Sigmoid colon (tissue), 7 donors: ENCODE data around the gene USPL1. TPM values are rescaled to one million over a fixed set of nuclear protein-coding genes. Genes with fewer than 3 reads are reported as not detected.

Experiments used
- DNase-seq: peaks from one replicate; pipeline ENCODE4 v3.0.0-alpha.2; 2019
- H3K27ac ChIP-seq, 4 donors: fragments of 200-600 bp; sonication (generic); one replicate each; pipeline ENCODE4 v1.5.1; 2016 to 2019; ENCODE audit warnings: mild to moderate bottlenecking in 1 of 4
- H3K27me3 ChIP-seq, 3 donors: fragments of 200-600 bp; sonication (generic); one replicate each; pipeline ENCODE4 v1.5.1; 2019; ENCODE audit warnings: mild to moderate bottlenecking in 1 of 3
- H3K36me3 ChIP-seq, 4 donors: fragments of 200-600 bp; sonication (generic); one replicate each; pipeline ENCODE4 v1.5.1; 2016 to 2019
- H3K4me1 ChIP-seq, 4 donors: fragments of 200-600 bp; sonication (generic); one replicate each; pipeline ENCODE4 v1.5.1; 2017 to 2019
- H3K4me3 ChIP-seq, 4 donors: fragments of 200-600 bp; sonication (generic); one replicate each; pipeline ENCODE4 v1.5.1; 2017 to 2019; ENCODE audit warnings: mild to moderate bottlenecking in 2 of 4, moderate library complexity in 1 of 4
- H3K9me3 ChIP-seq, 4 donors: fragments of 200-600 bp in 3 of 4; sonication (generic) in 3 of 4; one replicate each; pipeline versions ENCODE4 v1.5.1 to v1.6.1; 2013 to 2019
- EP300 ChIP-seq, 4 donors: sonication (generic); formaldehyde crosslinking; IDR thresholded peaks; one replicate each; pipeline ENCODE4 v1.6.1; 2017; ENCODE audit warnings: antibody characterized with exemption in 4 of 4
- POLR2A ChIP-seq, 2 donors: fragments of 450-650 bp; IDR thresholded peaks; one replicate each; pipeline ENCODE4 v1.6.1; 2016; ENCODE audit warnings: antibody characterized with exemption in 2 of 2, mild to moderate bottlenecking in 2 of 2, moderate library complexity in 2 of 2
- POLR2AphosphoS5 ChIP-seq, 4 donors: sonication (generic); formaldehyde crosslinking; IDR thresholded peaks; one replicate each; pipeline ENCODE4 v1.6.1; 2017; ENCODE audit warnings: antibody characterized with exemption in 4 of 4
- WGBS, 2 donors: extraction: QIAGEN DNeasy Blood & Tissue Kit; methylation state at CpG; one replicate each; pipeline ENCODE4 v1.1.7; 2013; 5-methylcytosine and 5-hydroxymethylcytosine counted together
- intact Hi-C: fragments of 100-400 bp; cut with DNase I; formaldehyde crosslinking; loops from one replicate; pipeline ENCODE4 v1.15.1; 2023
- polyA plus RNA-seq, 3 donors: library from polyadenylated mRNA; stranded (reverse); fragments of 200-250 nt; gene quantifications; one replicate each; pipeline ENCODE4 v1.2.3, GENCODE V29; 2013
- total RNA-seq, 4 donors: library from RNA; depleted of rRNA; stranded (reverse); fragments of >200 nt; gene quantifications; one replicate each; pipeline ENCODE4 v1.1.0, GENCODE V29; 2016
- TF ChIP-seq, protein P1 (sequence below), 4 experiments: fragments of 450-650 bp in 3 of 4; fragments of 200-600 bp in 1 of 4; IDR thresholded peaks; one replicate each; pipeline ENCODE4 v1.5.1; 2016 to 2019; ENCODE audit warnings: antibody characterized with exemption in 4 of 4, mild to moderate bottlenecking in 3 of 4, moderate library complexity in 2 of 4
- donor health status: healthy with polysubstance abuse.
- donor health status: Bipolar disorder and iron deficiency.
- donor health status: healthy.

USPL1 gene
- total and polyA plus RNA-seq, 7 donors, result 2.8 to 34.6 (median 17.4) TPM

GRCh38 chr13:30652746-30653386 lies 35.1 kb downstream of the USPL1 start:
- no peak overlapping the region for H3K27ac ChIP-seq
- intact Hi-C loops, result no loop called here
- H3K27me3 ChIP-seq, result no peaks in the 10 kb centered on the region
- peaks cover 4 to 74% (median 9%) of the 10 kb centered on the region in 4 donors for H3K36me3 ChIP-seq
- H3K4me3 ChIP-seq, result no peak overlapping the region
- no peak for DNase-seq
- H3K9me3 ChIP-seq, result no peaks in the 10 kb centered on the region
- TF ChIP-seq POLR2A (IDR thresholded peaks at IDR 0.05) (no peak), EP300 (IDR thresholded peaks at IDR 0.05) (no peak)
- peaks cover 0 to 9% (median 0%) of the 10 kb centered on the region in 4 donors for H3K4me1 ChIP-seq
- 73 to 84% methylated on average over 1 of the region's 1 CpG for WGBS, 2 donors

GRCh38 chr13:30654430-30654829 lies 36.7 kb downstream of the USPL1 start:
- Histone ChIP-seq H3K4me3 (no peak overlapping the region), H3K27ac (no peak overlapping the region), H3K36me3 (peaks cover 4 to 74% (median 15%) of the 10 kb centered on the region in 4 donors), H3K4me1 (peaks cover 0 to 8% (median 3%) of the 10 kb centered on the region in 4 donors), H3K27me3 (no peaks in the 10 kb centered on the region), H3K9me3 (no peaks in the 10 kb centered on the region)
- DNase-seq, result no peak
- WGBS, 2 donors, result 56 to 64% methylated on average over 1 of the region's 1 CpG
- intact Hi-C loops, result no loop called here
- TF ChIP-seq POLR2A (IDR thresholded peaks at IDR 0.05) (no peak), EP300 (IDR thresholded peaks at IDR 0.05) (no peak), POLR2AphosphoS5 (IDR thresholded peaks at IDR 0.05) (no peak)
- TF ChIP-seq, protein P1, sequence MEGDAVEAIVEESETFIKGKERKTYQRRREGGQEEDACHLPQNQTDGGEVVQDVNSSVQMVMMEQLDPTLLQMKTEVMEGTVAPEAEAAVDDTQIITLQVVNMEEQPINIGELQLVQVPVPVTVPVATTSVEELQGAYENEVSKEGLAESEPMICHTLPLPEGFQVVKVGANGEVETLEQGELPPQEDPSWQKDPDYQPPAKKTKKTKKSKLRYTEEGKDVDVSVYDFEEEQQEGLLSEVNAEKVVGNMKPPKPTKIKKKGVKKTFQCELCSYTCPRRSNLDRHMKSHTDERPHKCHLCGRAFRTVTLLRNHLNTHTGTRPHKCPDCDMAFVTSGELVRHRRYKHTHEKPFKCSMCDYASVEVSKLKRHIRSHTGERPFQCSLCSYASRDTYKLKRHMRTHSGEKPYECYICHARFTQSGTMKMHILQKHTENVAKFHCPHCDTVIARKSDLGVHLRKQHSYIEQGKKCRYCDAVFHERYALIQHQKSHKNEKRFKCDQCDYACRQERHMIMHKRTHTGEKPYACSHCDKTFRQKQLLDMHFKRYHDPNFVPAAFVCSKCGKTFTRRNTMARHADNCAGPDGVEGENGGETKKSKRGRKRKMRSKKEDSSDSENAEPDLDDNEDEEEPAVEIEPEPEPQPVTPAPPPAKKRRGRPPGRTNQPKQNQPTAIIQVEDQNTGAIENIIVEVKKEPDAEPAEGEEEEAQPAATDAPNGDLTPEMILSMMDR (IDR thresholded peaks at IDR 0.05), result no peak

GRCh38 chr13:30656178-30656577 lies 38.5 kb downstream of the USPL1 start:
- Histone ChIP-seq H3K4me3 (no peak overlapping the region), H3K27ac (no peak overlapping the region), H3K4me1 (peaks cover 0 to 21% (median 11%) of the 10 kb centered on the region in 4 donors), H3K36me3 (peaks cover 4 to 63% (median 15%) of the 10 kb centered on the region in 4 donors), H3K27me3 (no peaks in the 10 kb centered on the region), H3K9me3 (no peaks in the 10 kb centered on the region)
- no peak for TF ChIP-seq POLR2A (IDR thresholded peaks at IDR 0.05)
- TF ChIP-seq, protein P1 (IDR thresholded peaks at IDR 0.05), result no peak
- no peak for TF ChIP-seq EP300 (IDR thresholded peaks at IDR 0.05)
- TF ChIP-seq POLR2AphosphoS5 (IDR thresholded peaks at IDR 0.05), result no peak
- intact Hi-C loops, result no loop called here
- DNase-seq, result no peak
- 94 to 97% methylated on average over 3 of the region's 3 CpGs for WGBS, 2 donors

DNA sequence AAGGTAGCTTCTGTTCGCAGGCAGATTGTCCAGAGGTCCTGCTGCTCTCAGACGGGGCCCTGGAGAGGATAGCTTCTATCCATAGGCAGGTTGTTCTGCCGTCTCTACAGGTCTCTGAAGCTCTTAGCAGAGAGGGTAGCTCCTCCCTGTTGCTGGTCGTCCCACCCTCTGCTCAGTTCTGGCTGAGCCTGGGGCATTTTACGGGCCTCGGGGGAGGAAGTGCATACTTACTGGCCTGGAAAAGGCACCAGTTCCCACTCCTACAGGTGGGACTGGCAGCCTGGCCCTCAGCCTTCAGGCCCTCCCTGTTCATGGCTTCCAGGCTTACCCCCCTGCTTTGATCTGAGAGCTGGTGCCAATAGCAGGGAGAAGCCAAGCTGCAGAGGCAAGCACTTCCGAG lies 42.3 kb downstream of the USPL1 start:
- Histone ChIP-seq H3K27ac (peak overlapping the region; percentile 6 to 68 (median 37)), H3K36me3 (peaks cover 3 to 39% (median 13%) of the 10 kb centered on the region in 4 donors)
- WGBS, 2 donors, result 69 to 71% methylated on average over 7 of the region's 7 CpGs

DNA sequence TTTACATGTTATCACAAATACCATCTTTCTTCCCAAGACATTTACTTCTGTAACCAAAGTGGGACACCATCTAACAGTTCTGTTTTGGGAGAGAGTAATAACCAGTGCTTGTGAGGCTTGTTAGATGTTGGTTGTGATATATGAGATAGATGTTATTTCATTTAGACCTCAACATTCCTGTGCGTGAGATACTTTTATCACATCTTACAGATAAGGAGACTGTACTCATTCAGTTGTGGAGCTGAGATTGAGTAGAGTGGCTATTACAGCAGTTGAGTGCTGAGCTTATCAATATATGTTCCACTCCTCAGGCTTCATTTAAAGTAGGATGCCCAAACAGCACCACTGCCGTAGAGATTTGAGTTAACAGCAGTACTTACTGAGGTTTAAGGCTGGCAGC lies 43.1 kb downstream of the USPL1 start:
- intact Hi-C loops, result no loop called here
- TF ChIP-seq POLR2AphosphoS5 (IDR thresholded peaks at IDR 0.05) (no peak), EP300 (IDR thresholded peaks at IDR 0.05) (no peak), POLR2A (IDR thresholded peaks at IDR 0.05) (no peak)
- TF ChIP-seq, protein P1 (IDR thresholded peaks at IDR 0.05), result no peak
- Histone ChIP-seq H3K9me3 (no peaks in the 10 kb centered on the region), H3K27ac (no peak overlapping the region), H3K4me3 (no peak overlapping the region), H3K4me1 (peaks cover 0 to 14% (median 11%) of the 10 kb centered on the region in 4 donors), H3K27me3 (no peaks in the 10 kb centered on the region), H3K36me3 (peaks cover 0 to 31% (median 7%) of the 10 kb centered on the region in 4 donors)
- DNase-seq, result no peak
- 86 to 96% methylated on average over 2 of the region's 2 CpGs for WGBS, 2 donors

More for the DNA sequence above, 42.3 kb downstream of the USPL1 start:
- Histone ChIP-seq H3K4me3 (peak overlapping the region in 1 of 4 donors; percentile 7), H3K27me3 (no peaks in the 10 kb centered on the region), H3K4me1 (peaks cover 0 to 14% (median 11%) of the 10 kb centered on the region in 4 donors), H3K9me3 (no peaks in the 10 kb centered on the region)
- TF ChIP-seq POLR2A (IDR thresholded peaks at IDR 0.05), result no peak
- TF ChIP-seq, protein P1 (IDR thresholded peaks at IDR 0.05), result no peak
- TF ChIP-seq POLR2AphosphoS5 (IDR thresholded peaks at IDR 0.05), result no peak
- TF ChIP-seq EP300 (IDR thresholded peaks at IDR 0.05), result no peak
- no peak for DNase-seq
- intact Hi-C loops, result no loop called here
